HepG2 (cell line): ENCODE results near the gene CPNE5. TPM values are rescaled to one million over a fixed set of nuclear protein-coding genes. Genes with fewer than 3 reads are reported as not detected.
A peak's percentile ranks its signal among the peaks of the same experiment; 100 is the strongest.

Experiments used
- ATF1 ChIP-seq: IDR thresholded peaks from 2 replicates; pipeline ENCODE4 v1.6.1; 2016; ENCODE audit warnings: mild to moderate bottlenecking, control low read depth
- E2F2 ChIP-seq: sonication (generic); formaldehyde crosslinking; IDR thresholded peaks from 2 replicates; pipeline ENCODE4 v1.4.0; 2020; ENCODE audit warnings: missing genetic modification reagents, borderline replicate concordance
- ELF1 ChIP-seq: sonication (generic); formaldehyde crosslinking; IDR thresholded peaks from 2 replicates; pipeline ENCODE4 v1.4.0; 2020; ENCODE audit warnings: missing genetic modification reagents
- NFE2L1 ChIP-seq: sonication (generic); formaldehyde crosslinking; IDR thresholded peaks from 2 replicates; pipeline ENCODE4 v1.4.0; 2020; ENCODE audit warnings: missing genetic modification reagents, mild to moderate bottlenecking, borderline replicate concordance
- PAXIP1 ChIP-seq: sonication (generic); formaldehyde crosslinking; conservative IDR thresholded peaks from 2 replicates; pipeline ENCODE4 v1.4.0; 2020; ENCODE audit warnings: mild to moderate bottlenecking, missing genetic modification reagents, moderate library complexity
- SNAPC5 ChIP-seq: sonication (generic); formaldehyde crosslinking; IDR thresholded peaks from 2 replicates; pipeline ENCODE4 v1.8.1; 2023; ENCODE audit warnings: mild to moderate bottlenecking, missing genetic modification reagents, borderline replicate concordance
- SRSF9 ChIP-seq: fragments of 200-400 bp; formaldehyde crosslinking; IDR thresholded peaks from 2 replicates; pipeline ENCODE4 v1.6.1; 2018; ENCODE audit warnings: borderline replicate concordance, mild to moderate bottlenecking, low read depth, low read length; ENCODE audit not compliant: insufficient read depth, poor library complexity, severe bottlenecking
- TRIM24 ChIP-seq: sonication (generic); formaldehyde crosslinking; IDR thresholded peaks from 2 replicates; pipeline ENCODE4 v1.8.0; 2022; ENCODE audit warnings: mild to moderate bottlenecking, missing genetic modification reagents
- ZBTB2 ChIP-seq: sonication (generic); formaldehyde crosslinking; IDR thresholded peaks from 2 replicates; pipeline ENCODE4 v1.8.0; 2022; ENCODE audit warnings: low read depth, missing genetic modification reagents
- ZMYM4 ChIP-seq: sonication (generic); formaldehyde crosslinking; IDR thresholded peaks from 2 replicates; pipeline ENCODE4 v1.8.1; 2023; ENCODE audit warnings: mild to moderate bottlenecking, missing genetic modification reagents
- ZNF180 ChIP-seq: sonication (generic); formaldehyde crosslinking; IDR thresholded peaks from 2 replicates; pipeline ENCODE4 v1.4.0; 2020; ENCODE audit warnings: low read depth, missing genetic modification reagents, borderline replicate concordance
- ZNF30 ChIP-seq: sonication (generic); formaldehyde crosslinking; IDR thresholded peaks from 2 replicates; pipeline ENCODE4 v1.5.0; 2020; ENCODE audit warnings: mild to moderate bottlenecking, missing genetic modification reagents
- ZNF343 ChIP-seq: sonication (generic); formaldehyde crosslinking; IDR thresholded peaks from 2 replicates; pipeline ENCODE4 v1.4.0; 2020; ENCODE audit warnings: mild to moderate bottlenecking, missing genetic modification reagents
- ZNF543 ChIP-seq: sonication (generic); formaldehyde crosslinking; IDR thresholded peaks from 2 replicates; pipeline ENCODE4 v1.4.0; 2020; ENCODE audit warnings: mild to moderate bottlenecking, missing genetic modification reagents
- ZNF574 ChIP-seq: sonication (generic); formaldehyde crosslinking; IDR thresholded peaks from 2 replicates; pipeline ENCODE4 v1.4.0; 2020; ENCODE audit warnings: missing genetic modification reagents
- ZNF703 ChIP-seq: sonication (generic); formaldehyde crosslinking; IDR thresholded peaks from 2 replicates; pipeline ENCODE4 v1.5.1; 2020; ENCODE audit warnings: missing genetic modification reagents, mild to moderate bottlenecking, moderate library complexity, borderline replicate concordance
- ZNF740 ChIP-seq: sonication (generic); formaldehyde crosslinking; IDR thresholded peaks from 2 replicates; pipeline ENCODE4 v1.4.0; 2020; ENCODE audit warnings: missing genetic modification reagents
- ZNF883 ChIP-seq: sonication (generic); formaldehyde crosslinking; IDR thresholded peaks from 2 replicates; pipeline ENCODE4 v1.5.1; 2020; ENCODE audit warnings: mild to moderate bottlenecking, missing genetic modification reagents; ENCODE audit errors: not compliant biosample characterization
- polyA plus RNA-seq, 8 experiments: library from polyadenylated mRNA; depleted of rRNA in 3 of 8; stranded (reverse) in 7 of 8; unstranded in 1 of 8; fragments of >200 nt; fragmentation: Illumina TruSeq in 4 of 8; extraction: Trizol in 4 of 8; gene quantifications; 2 replicates each; pipeline versions ENCODE4 v1.2.1 to v1.2.3, GENCODE V29; 2011 to 2016; ENCODE audit warnings: low read depth in 4 of 8, missing spikeins in 1 of 8, mixed read lengths in 1 of 8; ENCODE audit not compliant: insufficient read depth in 1 of 8
- total RNA-seq, 5 experiments: library from RNA; depleted of rRNA; stranded (reverse); fragments of >200 nt; fragmentation: Illumina TruSeq; extraction: Trizol; gene quantifications; 2 replicates each; pipeline ENCODE4 v1.2.3, GENCODE V29; 2016; ENCODE audit warnings: low read depth in 1 of 5

Gene CPNE5
- total and polyA plus RNA-seq, 2 of the 13 experiments (the other 11 are each of a cell fraction or from before 2014, with no cell fraction given): 0.16 TPM; not detected in 1

- TF ChIP-seq SNAPC5 (CRISPR knock-in tag): peak; percentile 61; the same call in 1 of the 2 replicates
- peak; percentile 93 for TF ChIP-seq ZMYM4
- TF ChIP-seq ELF1: peak; percentile 88
- no peak for TF ChIP-seq E2F2 (CRISPR knock-in tag)
- TF ChIP-seq ZNF30 (CRISPR knock-in tag): 0 out of 2 replicates have a peak, but pooled peaks have one; percentile 23
- no peak for TF ChIP-seq ZNF740
- no peak; the same call in 1 of the 2 replicates for TF ChIP-seq NFE2L1 (CRISPR knock-in tag)
- TF ChIP-seq ZBTB2 (CRISPR knock-in tag): no peak
- no peak for TF ChIP-seq ZNF703
- no peak for TF ChIP-seq SRSF9
- TF ChIP-seq ATF1 (CRISPR knock-in tag): no peak; the same call in 1 of the 2 replicates
- TF ChIP-seq TRIM24: no peak
- peak; percentile 91; the same call in 1 of the 2 replicates for TF ChIP-seq ZNF180 (CRISPR knock-in tag)
- peak; percentile 37; the same call in 1 of the 2 replicates for TF ChIP-seq ZNF343 (CRISPR knock-in tag)
- 0 out of 2 replicates have a peak, but pooled peaks have one; percentile 27 for TF ChIP-seq PAXIP1
- peak; percentile 96 for TF ChIP-seq ZNF574
- peak; percentile 98 for TF ChIP-seq ZNF883 (CRISPR knock-in tag)
- peak; percentile 58; the same call in 1 of the 2 replicates for TF ChIP-seq ZNF543
Observed at GRCh38 chr6:36874443-36875249, 35.4 kb upstream of the CPNE5 start, which contains the start of gene PPIL1 (continued).
